Vagina (tissue), 2 donors: Measurements from ENCODE around the gene LSM12. TPM values are rescaled to one million over a fixed set of nuclear protein-coding genes. Genes with fewer than 3 reads are reported as not detected.

ENCODE experiments used
- DNase-seq, 2 donors: peaks; one replicate each; pipeline ENCODE4 v3.0.0-alpha.2; 2017; ENCODE audit errors: extremely low spot score in 2 of 2
- H3K27ac ChIP-seq: fragments of 200-600 bp; sonication (generic); one replicate; pipeline ENCODE4 v1.5.1; 2019
- H3K27me3 ChIP-seq: fragments of 200-600 bp; sonication (generic); one replicate; pipeline ENCODE4 v1.5.1; 2019
- H3K36me3 ChIP-seq, 2 donors: fragments of 200-600 bp; sonication (generic); one replicate each; pipeline ENCODE4 v1.5.1; 2017 to 2019
- H3K4me1 ChIP-seq: fragments of 200-600 bp; sonication (generic); one replicate; pipeline ENCODE4 v1.5.1; 2019
- H3K4me3 ChIP-seq, 2 donors: fragments of 200-600 bp; sonication (generic); 1 replicate in 1 of 2; 2 replicates in 1 of 2; pipeline ENCODE4 v1.5.1; 2016 to 2019
- H3K9me3 ChIP-seq: fragments of 200-600 bp; sonication (generic); one replicate; pipeline ENCODE4 v1.5.1; 2019
- CTCF ChIP-seq, 3 experiments: fragments of 450-650 bp in 2 of 3; fragments of 200-600 bp in 1 of 3; sonication (generic) in 1 of 3; IDR thresholded peaks; one replicate each; pipeline ENCODE4 v1.5.1; 2017 to 2019; ENCODE audit warnings: antibody characterized with exemption in 3 of 3, mild to moderate bottlenecking in 2 of 3, moderate library complexity in 2 of 3
- POLR2A ChIP-seq, 2 donors: fragments of 450-650 bp; IDR thresholded peaks; one replicate each; pipeline ENCODE4 v1.6.1; 2017; ENCODE audit warnings: antibody characterized with exemption in 2 of 2, mild to moderate bottlenecking in 2 of 2, moderate library complexity in 2 of 2
- POLR2AphosphoS5 ChIP-seq, 2 donors: sonication (generic); formaldehyde crosslinking; IDR thresholded peaks; one replicate each; pipeline ENCODE4 v1.9.0; 2017; ENCODE audit warnings: antibody characterized with exemption in 2 of 2, mild to moderate bottlenecking in 2 of 2, low read depth in 1 of 2; ENCODE audit not compliant: insufficient read depth in 1 of 2
- intact Hi-C: fragments of 100-400 bp; cut with DNase I; formaldehyde crosslinking; loops from one replicate; pipeline ENCODE4 v1.15.1; 2023
- total RNA-seq: library from RNA; depleted of rRNA; stranded (reverse); fragments of >200 nt; gene quantifications from one replicate; pipeline ENCODE4 v1.2.3, GENCODE V29; 2016

Gene LSM12
- total RNA-seq, 1 donor from 2014 or later, result 27.3 TPM

- H3K27me3 ChIP-seq, result no peaks in the 10 kb centered on the region
- peaks cover 58% of the 10 kb centered on the region for H3K4me1 ChIP-seq
- intact Hi-C loops, result no loop called here
- H3K4me3 ChIP-seq, result peak overlapping the region in 1 of 2 donors; percentile 64
- DNase-seq, result no peak
- no peaks in the 10 kb centered on the region for H3K36me3 ChIP-seq
- peak overlapping the region; percentile 60 for H3K27ac ChIP-seq
- TF ChIP-seq POLR2A (IDR thresholded peaks at IDR 0.05) (no peak), POLR2AphosphoS5 (IDR thresholded peaks at IDR 0.05; ENCODE audit: insufficient read depth in 1 of 2, low read depth in 1 of 2) (no peak), CTCF (IDR thresholded peaks at IDR 0.05) (no peak)
- no peaks in the 10 kb centered on the region for H3K9me3 ChIP-seq
Measured at GRCh38 chr17:44008205-44008909, 58.1 kb downstream of the LSM12 start.

- Histone ChIP-seq H3K27ac (peak overlapping the region; percentile 60), H3K4me1 (peaks cover 55% of the 10 kb centered on the region), H3K9me3 (no peaks in the 10 kb centered on the region), H3K4me3 (peak overlapping the region; percentile 64 to 83), H3K36me3 (no peaks in the 10 kb centered on the region), H3K27me3 (no peaks in the 10 kb centered on the region)
- no peak for DNase-seq
- no peak for TF ChIP-seq POLR2AphosphoS5 (IDR thresholded peaks at IDR 0.05; ENCODE audit: insufficient read depth in 1 of 2, low read depth in 1 of 2)
- TF ChIP-seq CTCF (IDR thresholded peaks at IDR 0.05), result no peak
- no peak for TF ChIP-seq POLR2A (IDR thresholded peaks at IDR 0.05)
- intact Hi-C loops, result no loop called here
Measured at GRCh38 chr17:44007346-44008204, 58.9 kb downstream of the LSM12 start.

- no peaks in the 10 kb centered on the region for H3K9me3 ChIP-seq
- peak overlapping the region; percentile 64 to 83 for H3K4me3 ChIP-seq
- H3K27me3 ChIP-seq, result no peaks in the 10 kb centered on the region
- TF ChIP-seq POLR2AphosphoS5 (IDR thresholded peaks at IDR 0.05; ENCODE audit: insufficient read depth in 1 of 2, low read depth in 1 of 2) (peak in 1 of 2 donors; percentile 91), CTCF (IDR thresholded peaks at IDR 0.05) (peak in 1 of 3 experiments; percentile 33), POLR2A (IDR thresholded peaks at IDR 0.05) (no peak)
- intact Hi-C loops, result no loop called here
- no peaks in the 10 kb centered on the region for H3K36me3 ChIP-seq
- H3K4me1 ChIP-seq, result peaks cover 47% of the 10 kb centered on the region
- DNase-seq, result peak in 1 of 2 donors; percentile 98
- peak overlapping the region; percentile 66 for H3K27ac ChIP-seq
Measured at GRCh38 chr17:44006598-44007345, 59.7 kb downstream of the LSM12 start.

GRCh38 chr17:44006272-44006597 is 60.2 kb downstream of the LSM12 start:
- H3K4me3 ChIP-seq, result peak overlapping the region; percentile 64 to 83
- H3K4me1 ChIP-seq, result peaks cover 42% of the 10 kb centered on the region
- H3K27me3 ChIP-seq, result no peaks in the 10 kb centered on the region
- H3K27ac ChIP-seq, result peak overlapping the region; percentile 66
- no peaks in the 10 kb centered on the region for H3K9me3 ChIP-seq
- intact Hi-C loops, result no loop called here
- no peak for DNase-seq
- H3K36me3 ChIP-seq, result no peaks in the 10 kb centered on the region
- TF ChIP-seq CTCF (IDR thresholded peaks at IDR 0.05) (no peak), POLR2A (IDR thresholded peaks at IDR 0.05) (no peak), POLR2AphosphoS5 (IDR thresholded peaks at IDR 0.05; ENCODE audit: insufficient read depth in 1 of 2, low read depth in 1 of 2) (no peak)
